ENCODE results near the gene SPP1.

DNA sequence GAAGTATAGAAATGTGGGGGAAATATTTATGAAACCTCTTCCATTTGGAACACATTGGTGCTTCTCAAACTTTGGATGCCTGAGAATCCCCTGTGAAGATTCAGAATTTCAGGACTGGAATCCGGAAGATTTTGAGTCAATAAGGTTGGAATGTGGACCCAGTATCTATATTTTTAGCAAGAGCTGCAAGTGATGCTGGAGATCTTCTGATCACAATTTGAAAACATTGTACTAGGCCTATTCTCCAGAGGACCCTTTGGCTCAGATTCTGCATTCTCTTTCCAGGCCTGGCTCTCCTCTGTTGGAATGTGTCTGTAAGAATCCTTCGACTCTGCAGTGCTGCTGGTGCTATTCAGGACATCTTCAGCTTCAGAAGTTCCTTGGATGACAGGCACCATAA is 29.6 kb downstream of the SPP1 start:
- TF ChIP-seq, protein P1, sequence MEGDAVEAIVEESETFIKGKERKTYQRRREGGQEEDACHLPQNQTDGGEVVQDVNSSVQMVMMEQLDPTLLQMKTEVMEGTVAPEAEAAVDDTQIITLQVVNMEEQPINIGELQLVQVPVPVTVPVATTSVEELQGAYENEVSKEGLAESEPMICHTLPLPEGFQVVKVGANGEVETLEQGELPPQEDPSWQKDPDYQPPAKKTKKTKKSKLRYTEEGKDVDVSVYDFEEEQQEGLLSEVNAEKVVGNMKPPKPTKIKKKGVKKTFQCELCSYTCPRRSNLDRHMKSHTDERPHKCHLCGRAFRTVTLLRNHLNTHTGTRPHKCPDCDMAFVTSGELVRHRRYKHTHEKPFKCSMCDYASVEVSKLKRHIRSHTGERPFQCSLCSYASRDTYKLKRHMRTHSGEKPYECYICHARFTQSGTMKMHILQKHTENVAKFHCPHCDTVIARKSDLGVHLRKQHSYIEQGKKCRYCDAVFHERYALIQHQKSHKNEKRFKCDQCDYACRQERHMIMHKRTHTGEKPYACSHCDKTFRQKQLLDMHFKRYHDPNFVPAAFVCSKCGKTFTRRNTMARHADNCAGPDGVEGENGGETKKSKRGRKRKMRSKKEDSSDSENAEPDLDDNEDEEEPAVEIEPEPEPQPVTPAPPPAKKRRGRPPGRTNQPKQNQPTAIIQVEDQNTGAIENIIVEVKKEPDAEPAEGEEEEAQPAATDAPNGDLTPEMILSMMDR (conservative IDR thresholded peaks at IDR 0.05; ENCODE audit: low read depth, low read length), result no peak
- TF ChIP-seq EZH2 (IDR thresholded peaks at IDR 0.05; ENCODE audit: low read length, unreplicated experiment), result no peak
